Measurements from ENCODE around the gene CDC42SE2.

DNA sequence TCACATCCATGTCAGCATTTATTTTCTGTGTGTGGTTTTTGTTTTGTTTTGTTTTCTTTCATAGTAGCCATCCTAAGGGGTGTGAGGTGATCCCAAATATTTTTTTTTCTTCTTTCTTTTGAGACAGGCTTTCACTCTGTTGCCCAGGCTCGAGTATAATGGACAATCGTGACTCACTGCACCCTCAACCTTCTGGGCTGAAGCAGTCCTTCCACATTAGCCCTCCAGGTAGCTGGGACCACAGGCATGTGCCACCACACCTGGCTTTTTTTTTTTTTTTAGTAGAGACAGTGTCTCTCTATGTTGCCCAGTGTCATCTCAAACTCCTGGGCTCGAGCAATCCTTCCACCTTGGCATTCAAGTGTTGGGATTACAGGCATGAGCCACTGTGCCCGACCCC, 59.1 kb downstream of the CDC42SE2 start:
- TF ChIP-seq CTCF (IDR thresholded peaks at IDR 0.05) (no peak), ZFX (IDR thresholded peaks at IDR 0.05; ENCODE audit: borderline replicate concordance) (no peak)
